ENCODE data around the gene WHAMM.

The WHAMM gene

GRCh38 chr15:82799183-82799841, 10.1 kb upstream of the WHAMM start:
- TF ChIP-seq POLR2AphosphoS5 (IDR thresholded peaks at IDR 0.05; ENCODE audit: low read depth, low read length) (no peak), REST (IDR thresholded peaks at IDR 0.05; ENCODE audit: insufficient read depth in 1 of 2, low read depth in 2 of 2, low read length in 2 of 2) (no peak), SIN3A (IDR thresholded peaks at IDR 0.05; ENCODE audit: borderline replicate concordance, insufficient read depth, low read length) (no peak), TAF1 (IDR thresholded peaks at IDR 0.05; ENCODE audit: borderline replicate concordance, insufficient read depth, low read length) (no peak), FOXP2 (optimal IDR thresholded peaks at IDR 0.05; ENCODE audit: borderline replicate concordance, extremely low read depth, extremely low read length, insufficient read depth) (no peak)

- no peak for TF ChIP-seq SIN3A (IDR thresholded peaks at IDR 0.05; ENCODE audit: borderline replicate concordance, insufficient read depth, low read length)
- no peak for TF ChIP-seq REST (IDR thresholded peaks at IDR 0.05; ENCODE audit: insufficient read depth in 1 of 2, low read depth in 2 of 2, low read length in 2 of 2)
- TF ChIP-seq FOXP2 (optimal IDR thresholded peaks at IDR 0.05; ENCODE audit: borderline replicate concordance, extremely low read depth, extremely low read length, insufficient read depth): no peak
- TF ChIP-seq TAF1 (IDR thresholded peaks at IDR 0.05; ENCODE audit: borderline replicate concordance, insufficient read depth, low read length): no peak
- no peak for TF ChIP-seq POLR2AphosphoS5 (IDR thresholded peaks at IDR 0.05; ENCODE audit: low read depth, low read length)
These were observed 6.9 kb upstream of the WHAMM start for GRCh38 chr15:82802497-82802896.

GRCh38 chr15:82803793-82804574, 5.4 kb upstream of the WHAMM start:
- no peak for TF ChIP-seq REST (IDR thresholded peaks at IDR 0.05; ENCODE audit: insufficient read depth in 1 of 2, low read depth in 2 of 2, low read length in 2 of 2)
- no peak for TF ChIP-seq SIN3A (IDR thresholded peaks at IDR 0.05; ENCODE audit: borderline replicate concordance, insufficient read depth, low read length)
- TF ChIP-seq POLR2AphosphoS5 (IDR thresholded peaks at IDR 0.05; ENCODE audit: low read depth, low read length): no peak
- TF ChIP-seq FOXP2 (optimal IDR thresholded peaks at IDR 0.05; ENCODE audit: borderline replicate concordance, extremely low read depth, extremely low read length, insufficient read depth): no peak
- no peak for TF ChIP-seq TAF1 (IDR thresholded peaks at IDR 0.05; ENCODE audit: borderline replicate concordance, insufficient read depth, low read length)

- TF ChIP-seq TAF1 (IDR thresholded peaks at IDR 0.05; ENCODE audit: borderline replicate concordance, insufficient read depth, low read length) (no peak), FOXP2 (optimal IDR thresholded peaks at IDR 0.05; ENCODE audit: borderline replicate concordance, extremely low read depth, extremely low read length, insufficient read depth) (no peak), REST (IDR thresholded peaks at IDR 0.05; ENCODE audit: insufficient read depth in 1 of 2, low read depth in 2 of 2, low read length in 2 of 2) (no peak), POLR2AphosphoS5 (IDR thresholded peaks at IDR 0.05; ENCODE audit: low read depth, low read length) (no peak), SIN3A (IDR thresholded peaks at IDR 0.05; ENCODE audit: borderline replicate concordance, insufficient read depth, low read length) (no peak)
These were observed 4.9 kb upstream of the WHAMM start for GRCh38 chr15:82804575-82804949.
